ENCODE data around the gene EFNA3. TPM values are rescaled to one million over a fixed set of nuclear protein-coding genes. Genes with fewer than 3 reads are reported as not detected.

Gene EFNA3
- total and polyA plus RNA-seq, 2 experiments from 2014 or later: 10.3 to 13.6 TPM

GRCh38 chr1:155044365-155044764 lies 34.3 kb upstream of the EFNA3 start (continued):
- no peak for TF ChIP-seq ZNF462 (CRISPR knock-in tag; IDR thresholded peaks at IDR 0.05)
- no peak for TF ChIP-seq CREB1 (CRISPR knock-in tag; IDR thresholded peaks at IDR 0.05; ENCODE audit: low read depth)
- no peak for TF ChIP-seq POLR2AphosphoS5 (IDR thresholded peaks at IDR 0.05; ENCODE audit: low read depth)
- no peak for TF ChIP-seq EZH2 (IDR thresholded peaks at IDR 0.05; ENCODE audit: low read depth, unreplicated experiment)
- no peak for TF ChIP-seq ZNF331 (CRISPR knock-in tag; IDR thresholded peaks at IDR 0.05; ENCODE audit: low read depth)
- no peak for TF ChIP-seq CTCF (conservative IDR thresholded peaks at IDR 0.05; ENCODE audit: low read depth in 2 of 2)
- no peak for TF ChIP-seq ETS1 (IDR thresholded peaks at IDR 0.05)
- no peak for TF ChIP-seq JUNB (IDR thresholded peaks at IDR 0.05; ENCODE audit: unreplicated experiment)
